Progenitor cell of endocrine pancreas (in vitro differentiated cells): ENCODE measurements around the gene TLR2. TPM values are rescaled to one million over a fixed set of nuclear protein-coding genes. Genes with fewer than 3 reads are reported as not detected.

ENCODE experiments used
- DNase-seq: peaks from one replicate; pipeline ENCODE4 v3.0.0; 2021; ENCODE audit warnings: low spot score; ENCODE audit not compliant: unreplicated experiment
- H3K27ac Mint-ChIP-seq: 2 replicates; pipeline ENCODE4 v1.8.0; 2021; ENCODE audit warnings: mild to moderate bottlenecking, moderate library complexity, mixed read lengths
- H3K27me3 Mint-ChIP-seq: 2 replicates; pipeline ENCODE4 v1.8.0; 2021; ENCODE audit warnings: mixed read lengths
- H3K36me3 Mint-ChIP-seq: 2 replicates; pipeline ENCODE4 v1.8.0; 2022; ENCODE audit warnings: mixed read lengths; ENCODE audit not compliant: insufficient read depth
- H3K4me1 Mint-ChIP-seq: 2 replicates; pipeline ENCODE4 v1.8.0; 2021; ENCODE audit warnings: low read depth, mixed read lengths
- H3K4me3 Mint-ChIP-seq: 2 replicates; pipeline ENCODE4 v1.8.0; 2021; ENCODE audit warnings: low read depth, mild to moderate bottlenecking, moderate library complexity, mixed read lengths
- H3K9me3 Mint-ChIP-seq: 2 replicates; pipeline ENCODE4 v1.8.0; 2021; ENCODE audit warnings: low read depth, mixed read lengths
- CTCF ChIP-seq: fragments of 200-600 bp; sonication (generic); IDR thresholded peaks from one replicate; pipeline ENCODE4 v1.5.0; 2021; ENCODE audit warnings: antibody characterized with exemption, mild to moderate bottlenecking; ENCODE audit not compliant: unreplicated experiment
- total RNA-seq: library from RNA; stranded (reverse); gene quantifications from 2 replicates; pipeline ENCODE4 v1.2.1, GENCODE V29; 2021

TLR2 gene
- total RNA-seq, 1 donor from 2014 or later: 5.1 TPM

DNA sequence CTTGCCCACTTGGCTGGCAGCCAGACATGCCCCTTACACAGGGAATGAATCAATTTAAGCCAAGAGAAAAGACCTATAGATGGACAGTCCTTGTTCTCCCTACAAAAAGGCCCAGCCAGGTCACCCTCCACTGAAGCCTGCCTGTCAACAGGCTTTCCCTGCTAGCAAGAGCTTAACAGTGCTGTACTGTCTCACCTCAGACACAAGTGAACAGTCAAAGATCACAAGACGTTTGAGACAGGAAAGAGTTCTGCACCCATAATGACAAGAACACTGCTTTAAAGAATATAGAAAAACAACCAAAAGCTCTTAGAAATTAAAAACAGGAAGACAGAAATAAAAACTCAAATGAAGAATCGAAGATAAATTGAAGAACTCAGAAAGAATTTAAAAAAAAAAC lies 71.1 kb downstream of the TLR2 start:
- no peak overlapping the region for H3K4me3 Mint-ChIP-seq
- H3K4me1 Mint-ChIP-seq: peaks cover 2% of the 10 kb centered on the region
- no peak overlapping the region for H3K27ac Mint-ChIP-seq

More for the DNA sequence above, 71.1 kb downstream of the TLR2 start:
- peaks cover 43% of the 10 kb centered on the region for H3K27me3 Mint-ChIP-seq
- no peak for TF ChIP-seq CTCF
- H3K36me3 Mint-ChIP-seq: no peaks in the 10 kb centered on the region
- H3K9me3 Mint-ChIP-seq: peaks cover 3% of the 10 kb centered on the region
- no peak for DNase-seq

Other genes with a start within 250 kb of the TLR2 start
- 18.1 and 18.9 TPM in 2 replicates for gene TMEM131L, start 217.9 kb upstream of the TLR2 start, total RNA-seq
- gene RNF175, start 75.7 kb downstream of the TLR2 start, total RNA-seq: 1.7 and 1.9 TPM in 2 replicates
- 1.3 and 3.2 TPM in 2 replicates for gene SFRP2, start 104.8 kb downstream of the TLR2 start, total RNA-seq